Transverse colon (tissue), 4 donors: ENCODE measurements around the gene LIFR.

ENCODE experiments used
- EP300 ChIP-seq: sonication (generic); formaldehyde crosslinking; IDR thresholded peaks from one replicate; pipeline ENCODE4 v1.6.1; 2017; ENCODE audit warnings: antibody characterized with exemption, low read depth
- POLR2A ChIP-seq: fragments of 450-650 bp; IDR thresholded peaks from one replicate; pipeline ENCODE4 v1.6.1; 2016; ENCODE audit warnings: antibody characterized with exemption, mild to moderate bottlenecking, moderate library complexity
- POLR2AphosphoS5 ChIP-seq, 3 donors: sonication (generic); formaldehyde crosslinking; IDR thresholded peaks; one replicate each; pipeline ENCODE4 v1.6.1; 2016; ENCODE audit warnings: antibody characterized with exemption in 3 of 3
- TF ChIP-seq, protein P1 (sequence below), 5 experiments: fragments of 200-600 bp in 3 of 5; fragments of 450-650 bp in 2 of 5; sonication (generic) in 3 of 5; IDR thresholded peaks; 1 replicate in 2 of 5; 2 replicates in 3 of 5; pipeline ENCODE4 v1.5.1; 2016 to 2017; ENCODE audit warnings: antibody characterized with exemption in 5 of 5, inconsistent platforms in 3 of 5, mild to moderate bottlenecking in 2 of 5, moderate library complexity in 1 of 5

- TF ChIP-seq POLR2AphosphoS5 (IDR thresholded peaks at IDR 0.05) (no peak), POLR2A (no peak), EP300 (no peak)
- TF ChIP-seq, protein P1, sequence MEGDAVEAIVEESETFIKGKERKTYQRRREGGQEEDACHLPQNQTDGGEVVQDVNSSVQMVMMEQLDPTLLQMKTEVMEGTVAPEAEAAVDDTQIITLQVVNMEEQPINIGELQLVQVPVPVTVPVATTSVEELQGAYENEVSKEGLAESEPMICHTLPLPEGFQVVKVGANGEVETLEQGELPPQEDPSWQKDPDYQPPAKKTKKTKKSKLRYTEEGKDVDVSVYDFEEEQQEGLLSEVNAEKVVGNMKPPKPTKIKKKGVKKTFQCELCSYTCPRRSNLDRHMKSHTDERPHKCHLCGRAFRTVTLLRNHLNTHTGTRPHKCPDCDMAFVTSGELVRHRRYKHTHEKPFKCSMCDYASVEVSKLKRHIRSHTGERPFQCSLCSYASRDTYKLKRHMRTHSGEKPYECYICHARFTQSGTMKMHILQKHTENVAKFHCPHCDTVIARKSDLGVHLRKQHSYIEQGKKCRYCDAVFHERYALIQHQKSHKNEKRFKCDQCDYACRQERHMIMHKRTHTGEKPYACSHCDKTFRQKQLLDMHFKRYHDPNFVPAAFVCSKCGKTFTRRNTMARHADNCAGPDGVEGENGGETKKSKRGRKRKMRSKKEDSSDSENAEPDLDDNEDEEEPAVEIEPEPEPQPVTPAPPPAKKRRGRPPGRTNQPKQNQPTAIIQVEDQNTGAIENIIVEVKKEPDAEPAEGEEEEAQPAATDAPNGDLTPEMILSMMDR (IDR thresholded peaks at IDR 0.05), result no peak
Measured at GRCh38 chr5:38528162-38528703, 28.2 kb downstream of the LIFR start.
